Stimulated activated naive CD8-positive, alpha-beta T cell treated with anti-CD3 and anti-CD28 coated beads, Interleukin-15, Interleukin-2, amounts not matched to agents 100 U/mL and 50 U/mL, for 24 hours (primary cell): ENCODE results near the gene TPST1.

Experiments
- ATAC-seq: fragments of 150-1000 bp; cut with Tn5 transposase; one replicate; pipeline ENCODE4 v1.10.0; 2021
- DNase-seq: peaks from one replicate; pipeline ENCODE4 v3.0.0; 2021

Gene TPST1

GRCh38 chr7:66238773-66239466 is 33.8 kb downstream of the TPST1 start:
- ATAC-seq (no peak), DNase-seq (no peak)

DNA sequence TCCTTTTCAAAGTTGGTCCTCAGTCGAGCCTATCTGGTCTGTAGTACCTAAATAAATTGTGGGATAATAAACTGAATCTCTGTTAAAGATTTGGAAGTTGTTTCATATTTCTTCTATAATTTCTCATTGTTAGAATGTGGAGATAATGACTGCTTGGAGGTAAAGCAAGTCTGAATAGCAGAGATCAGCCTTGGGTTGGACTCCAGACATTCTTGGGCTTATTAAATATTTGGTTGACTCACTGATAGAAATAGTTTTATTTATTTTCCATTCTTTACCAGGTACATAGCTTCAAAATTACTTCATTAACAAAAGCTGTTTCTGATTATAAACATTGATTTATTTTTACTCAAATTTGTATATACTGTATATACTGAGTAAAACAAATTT is 34.3 kb downstream of the TPST1 start:
- DNase-seq (no peak), ATAC-seq (no peak)

DNA sequence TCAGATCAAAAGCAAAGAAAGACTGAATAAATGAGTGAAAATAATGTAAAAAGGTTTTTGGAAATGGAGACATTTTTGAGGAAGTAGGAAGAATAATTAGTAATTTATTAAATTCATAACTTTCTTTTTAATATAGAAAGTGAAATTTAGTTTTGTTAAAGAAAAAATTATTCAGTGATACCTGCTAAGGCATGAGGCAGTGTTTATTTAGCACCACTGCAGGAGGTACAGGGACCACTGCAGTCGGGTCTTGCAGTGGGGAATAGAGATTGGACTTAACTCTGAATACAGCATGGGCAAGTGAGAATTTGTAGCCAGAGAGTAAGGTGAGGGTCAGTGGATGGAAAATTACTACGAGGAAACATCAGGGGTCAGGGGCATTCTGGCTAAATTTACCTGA is 39.9 kb downstream of the TPST1 start:
- ATAC-seq (no peak), DNase-seq (no peak)

DNA sequence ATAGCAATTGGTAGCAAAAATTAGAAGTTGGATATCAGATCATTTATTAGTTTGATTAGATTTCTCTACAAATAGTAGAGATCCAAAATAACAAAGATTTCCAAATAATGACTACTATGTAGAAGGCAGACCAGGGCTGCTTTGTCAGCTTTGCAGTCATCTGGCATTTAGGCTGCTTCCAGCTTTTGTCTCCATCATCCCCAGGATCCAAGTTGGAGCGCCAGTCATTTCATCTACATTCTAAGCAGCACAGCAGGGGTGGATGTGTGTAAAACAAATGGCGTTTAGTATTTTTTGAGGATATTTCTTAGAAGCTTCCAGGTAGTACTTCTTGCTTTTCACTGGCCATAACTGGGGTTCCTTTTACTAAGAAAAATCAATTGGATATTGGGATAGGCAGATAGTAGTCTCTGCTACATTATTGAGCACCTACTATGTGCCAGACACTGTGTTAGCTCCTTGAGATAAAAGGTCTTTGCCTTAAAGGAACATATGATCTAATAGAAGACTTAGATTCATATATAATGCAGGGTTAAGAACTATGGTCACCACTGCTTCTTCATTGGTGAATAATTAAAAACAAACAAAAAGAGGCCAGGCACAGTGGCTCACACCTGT is 41.5 kb downstream of the TPST1 start:
- ATAC-seq (no peak), DNase-seq (no peak)

- ATAC-seq (no peak), DNase-seq (no peak)
Observed at GRCh38 chr7:66247380-66248078, 42.4 kb downstream of the TPST1 start.

DNA sequence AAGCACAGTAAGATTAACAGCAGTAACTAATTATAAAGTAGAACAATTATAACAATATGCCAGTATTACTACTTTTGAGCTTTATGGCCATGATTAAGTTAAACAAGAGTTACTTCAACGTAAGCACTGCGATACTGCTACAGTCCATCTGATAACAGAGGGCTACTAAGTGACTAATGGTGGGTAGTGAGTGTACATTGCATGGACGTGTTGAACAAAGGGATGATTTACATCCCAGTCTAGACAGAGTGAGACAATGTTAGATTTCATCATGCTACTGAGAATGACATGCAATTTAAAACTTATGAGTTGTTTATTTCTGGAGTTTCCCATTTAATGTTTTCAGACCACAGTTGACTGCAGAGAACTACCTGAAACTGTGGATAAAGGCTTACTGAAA is 45.6 kb downstream of the TPST1 start:
- DNase-seq (no peak), ATAC-seq (no peak)

- no peak for DNase-seq
- ATAC-seq = no peak
Observed at GRCh38 chr7:66255534-66256100, 50.5 kb downstream of the TPST1 start.

DNA sequence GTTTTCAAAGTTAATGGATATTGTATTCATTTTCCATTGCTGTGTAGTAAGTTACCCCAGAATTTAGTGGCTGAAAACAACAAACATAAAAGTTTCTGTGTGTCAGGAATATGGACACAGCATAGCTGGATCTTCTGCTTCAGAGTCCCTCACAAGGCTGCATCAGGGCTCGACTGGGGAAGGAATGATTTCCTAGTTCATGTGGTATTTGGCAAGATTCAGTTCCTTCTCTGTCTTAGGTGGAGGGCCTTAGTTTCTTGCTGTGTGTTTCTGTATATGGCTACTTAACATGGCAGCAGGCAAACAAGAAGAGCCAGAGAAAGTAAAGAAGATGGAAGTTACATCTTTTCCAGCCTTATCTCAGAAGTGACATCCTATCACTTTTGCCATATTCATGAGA is 51.1 kb downstream of the TPST1 start:
- DNase-seq = no peak
- no peak for ATAC-seq

DNA sequence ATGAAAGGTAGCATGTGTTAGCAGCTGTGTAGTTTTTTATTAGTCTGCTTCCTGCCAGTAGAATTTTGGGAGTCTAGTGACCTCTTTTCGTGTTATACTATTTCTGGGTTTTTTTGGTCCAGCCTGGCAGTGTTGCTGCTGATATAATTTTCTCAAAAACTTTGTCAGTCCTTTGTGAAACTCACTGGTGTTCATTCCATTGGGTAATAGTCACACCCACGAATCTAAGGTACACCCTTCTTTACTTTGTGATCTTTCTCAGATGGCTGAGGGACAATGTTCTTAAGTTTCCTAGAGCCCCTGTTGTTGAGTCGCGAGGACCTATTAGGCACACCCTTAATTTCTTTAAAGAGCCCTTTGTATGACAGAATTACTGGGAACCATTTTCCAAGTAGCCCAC is 52.3 kb downstream of the TPST1 start:
- DNase-seq = no peak
- no peak for ATAC-seq

- DNase-seq (no peak), ATAC-seq (no peak)
Observed at GRCh38 chr7:66258409-66258808, 53.3 kb downstream of the TPST1 start.

DNA sequence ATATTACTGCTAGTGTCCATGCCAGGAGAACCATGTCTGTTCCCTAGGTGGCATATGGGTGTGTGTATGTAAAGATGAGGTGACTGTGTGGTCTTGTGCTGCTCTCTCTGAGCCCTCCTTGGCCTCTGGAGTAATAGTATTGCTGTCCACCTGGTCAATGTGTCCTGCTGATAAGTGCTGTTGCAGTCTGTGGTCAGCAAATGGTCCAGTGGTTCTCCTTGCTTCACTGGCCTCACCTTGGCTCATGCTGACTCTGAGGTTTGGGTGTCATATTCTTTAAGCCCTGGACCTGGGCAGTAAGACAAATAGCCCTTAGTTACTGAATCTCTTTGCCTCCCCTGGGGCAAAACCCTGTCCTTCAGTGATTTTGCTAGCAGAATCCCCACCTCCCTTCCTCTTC is 56.8 kb downstream of the TPST1 start:
- ATAC-seq (no peak), DNase-seq (no peak)

- ATAC-seq (no peak), DNase-seq (no peak)
Observed at GRCh38 chr7:66263936-66264335, 58.8 kb downstream of the TPST1 start.

DNA sequence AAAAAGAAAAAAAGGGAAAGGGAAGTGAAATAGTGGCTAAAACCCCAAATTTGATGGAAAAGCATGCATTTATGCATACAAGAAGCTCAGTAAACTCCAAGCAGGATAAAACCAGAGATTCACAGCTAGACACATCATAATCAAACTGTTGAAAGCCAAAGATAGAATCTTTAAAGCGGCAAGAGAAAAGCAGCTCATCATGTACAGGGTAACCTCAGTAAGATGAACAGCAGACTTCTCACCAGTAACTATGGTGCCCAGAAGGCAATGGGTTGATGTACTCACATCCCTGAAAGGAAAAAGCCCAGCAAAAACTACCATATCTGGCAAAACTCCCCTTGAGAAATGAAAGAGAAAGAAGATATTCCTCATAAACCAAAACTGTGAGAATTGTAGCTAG is 60.4 kb downstream of the TPST1 start:
- ATAC-seq (no peak), DNase-seq (no peak)

DNA sequence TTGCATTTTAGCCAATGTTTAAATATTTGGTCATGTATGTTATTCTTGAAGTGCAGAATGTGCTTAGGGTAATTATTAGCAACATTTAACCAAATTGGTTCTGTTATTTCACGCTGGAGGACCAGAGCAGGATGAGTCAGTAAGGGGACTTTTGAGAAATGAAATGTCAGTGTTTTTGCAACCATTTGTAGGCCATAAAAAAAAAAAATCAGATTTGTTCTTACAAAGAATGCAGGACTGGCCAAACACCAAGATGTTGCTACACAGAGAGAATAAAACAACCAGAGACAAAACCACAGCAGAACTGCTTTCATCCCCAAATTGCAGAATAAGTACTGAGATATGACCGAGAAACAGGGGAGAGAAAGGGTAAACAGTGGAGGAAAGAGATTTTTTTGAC is 62.1 kb downstream of the TPST1 start:
- ATAC-seq = no peak
- DNase-seq = no peak

GRCh38 chr7:66269978-66270377 is 64.8 kb downstream of the TPST1 start:
- ATAC-seq (no peak), DNase-seq (no peak)

- ATAC-seq = no peak
Observed at GRCh38 chr7:66272321-66272720, 67.2 kb downstream of the TPST1 start.

GRCh38 chr7:66276363-66276762 is 71.2 kb downstream of the TPST1 start:
- no peak for DNase-seq

More at GRCh38 chr7:66272321-66272720, 67.2 kb downstream of the TPST1 start:
- no peak for DNase-seq

DNA sequence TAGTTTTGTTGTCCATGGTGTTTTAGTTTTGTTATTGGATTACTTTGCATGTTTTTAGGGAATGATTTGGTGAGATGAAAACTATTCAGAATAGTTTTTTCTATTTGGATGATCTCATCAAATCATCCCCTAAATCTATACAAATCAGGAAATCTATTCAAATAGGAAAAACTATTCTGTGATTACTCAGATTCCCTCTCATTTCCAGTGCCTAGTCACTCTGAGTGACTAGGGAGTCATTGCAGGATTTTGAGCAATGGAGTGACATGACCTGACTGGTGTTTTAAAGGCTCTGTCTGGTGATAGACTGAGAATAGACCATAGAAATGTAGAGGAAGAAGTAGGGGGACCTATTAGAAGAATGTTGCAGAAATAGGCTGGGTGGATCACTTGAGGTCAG is 72.4 kb downstream of the TPST1 start:
- ATAC-seq (no peak), DNase-seq (no peak)

More at GRCh38 chr7:66276363-66276762, 71.2 kb downstream of the TPST1 start:
- ATAC-seq = no peak

GRCh38 chr7:66279912-66280311 is 74.8 kb downstream of the TPST1 start:
- DNase-seq (no peak), ATAC-seq (no peak)

- no peak for DNase-seq
- no peak for ATAC-seq
Observed at GRCh38 chr7:66281678-66282590, 76.8 kb downstream of the TPST1 start.

GRCh38 chr7:66282591-66282935 is 77.4 kb downstream of the TPST1 start:
- no peak for ATAC-seq
- DNase-seq = no peak
